OCI-LY3 (cell line): ENCODE data around the gene PTPRT.

Source experiments
- H2AFZ ChIP-seq: fragments of 200-600, 300-600 bp; shearing (Covaris generic); 2 replicates; pipeline ENCODE4 v1.6.0; 2014; ENCODE audit warnings: antibody characterized with exemption, low read depth, low read length
- H3K27ac ChIP-seq: fragments of 200-600, 300-600 bp; sonication (generic); 2 replicates; pipeline ENCODE4 v1.5.1; 2014; ENCODE audit warnings: mild to moderate bottlenecking, low read length, moderate library complexity, mixed read lengths
- H3K27me3 ChIP-seq: fragments of 200-600, 300-600 bp; sonication (generic); 2 replicates; pipeline ENCODE4 v1.6.1; 2014; ENCODE audit warnings: low read depth, low read length, mixed read lengths
- H3K36me3 ChIP-seq: fragments of 200-600, 300-600 bp; sonication (generic); replicated peaks from 2 replicates; pipeline ENCODE3; 2014; ENCODE audit warnings: low read depth, low read length, mixed read lengths
- H3K4me1 ChIP-seq: fragments of 300-600, 200-600 bp; sonication (generic); 2 replicates; pipeline ENCODE4 v1.6.1; 2014; ENCODE audit warnings: low read length, mixed read lengths
- H3K4me2 ChIP-seq: fragments of 200-600, 300-600 bp; sonication (generic); 2 replicates; pipeline ENCODE4 v1.6.1; 2014; ENCODE audit warnings: low read length, mixed read lengths
- H3K4me3 ChIP-seq: fragments of 300-600, 200-600 bp; sonication (generic); 2 replicates; pipeline ENCODE4 v1.5.1; 2014; ENCODE audit warnings: antibody characterized with exemption, mild to moderate bottlenecking, low read length, moderate library complexity
- H3K79me2 ChIP-seq: fragments of 300-600, 200-600 bp; shearing (Covaris generic); 2 replicates; pipeline ENCODE4 v1.6.1; 2014; ENCODE audit warnings: mild to moderate bottlenecking, low read length, mixed read lengths
- H3K9ac ChIP-seq: fragments of 300-600, 200-600 bp; shearing (Covaris generic); 2 replicates; pipeline ENCODE4 v1.6.0; 2014; ENCODE audit warnings: mild to moderate bottlenecking, low read length, moderate library complexity
- H3K9me3 ChIP-seq: fragments of 200-600, 300-600 bp; shearing (Covaris generic); 2 replicates; pipeline ENCODE4 v1.6.1; 2014; ENCODE audit warnings: low read length, mixed read lengths; ENCODE audit not compliant: insufficient read depth
- H4K20me1 ChIP-seq: fragments of 200-600, 300-600 bp; sonication (generic); 2 replicates; pipeline ENCODE4 v1.6.1; 2016; ENCODE audit warnings: low read length, mixed read lengths; ENCODE audit not compliant: insufficient read depth
- EZH2phosphoT487 ChIP-seq: fragments of 200-600 bp; shearing (Covaris generic); IDR thresholded peaks from 2 replicates; pipeline ENCODE4 v1.6.1; 2018; ENCODE audit warnings: antibody characterized with exemption, mixed run types, low read depth
- TF ChIP-seq, protein P1 (sequence below): fragments of 200-600, 300-600 bp; sonication (generic); IDR thresholded peaks from 2 replicates; pipeline ENCODE4 v1.5.1; 2014; ENCODE audit warnings: antibody characterized with exemption, low read length, low read depth

Gene PTPRT

DNA sequence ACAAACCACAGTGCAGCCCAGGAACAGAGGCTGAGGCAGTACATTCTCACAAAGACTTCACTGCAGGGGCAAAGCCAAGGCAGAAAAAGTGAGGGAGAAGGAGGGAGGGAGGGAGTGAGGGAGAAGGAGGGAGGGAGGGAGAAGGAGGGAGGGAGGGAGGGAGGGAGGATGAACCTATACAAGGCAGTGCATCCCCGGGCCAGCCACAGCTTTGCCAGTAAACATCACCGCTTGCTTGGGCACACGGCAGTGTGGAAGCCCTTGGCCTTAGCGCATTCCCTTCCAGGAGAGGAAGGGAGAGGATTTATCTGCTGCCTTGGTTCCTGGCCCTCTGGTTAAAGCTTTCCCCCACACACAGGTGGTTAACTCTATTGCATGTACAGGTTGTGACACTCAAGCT is 234.0 kb downstream of the PTPRT start:
- H3K79me2 ChIP-seq = no peaks in the 10 kb centered on the region
- no peak for TF ChIP-seq EZH2phosphoT487
- H3K9ac ChIP-seq = no peak overlapping the region
- H3K36me3 ChIP-seq = no peaks in the 10 kb centered on the region
- no peak overlapping the region for H3K4me2 ChIP-seq
- H3K4me1 ChIP-seq = no peaks in the 10 kb centered on the region
- no peak overlapping the region for H3K27ac ChIP-seq
- no peaks in the 10 kb centered on the region for H4K20me1 ChIP-seq
- no peaks in the 10 kb centered on the region; the same call in 1 of the 2 replicates for H3K9me3 ChIP-seq
- H3K4me3 ChIP-seq = no peak overlapping the region
- peaks cover 5% of the 10 kb centered on the region; the same call in 1 of the 2 replicates for H3K27me3 ChIP-seq
- no peak overlapping the region for H2AFZ ChIP-seq

DNA sequence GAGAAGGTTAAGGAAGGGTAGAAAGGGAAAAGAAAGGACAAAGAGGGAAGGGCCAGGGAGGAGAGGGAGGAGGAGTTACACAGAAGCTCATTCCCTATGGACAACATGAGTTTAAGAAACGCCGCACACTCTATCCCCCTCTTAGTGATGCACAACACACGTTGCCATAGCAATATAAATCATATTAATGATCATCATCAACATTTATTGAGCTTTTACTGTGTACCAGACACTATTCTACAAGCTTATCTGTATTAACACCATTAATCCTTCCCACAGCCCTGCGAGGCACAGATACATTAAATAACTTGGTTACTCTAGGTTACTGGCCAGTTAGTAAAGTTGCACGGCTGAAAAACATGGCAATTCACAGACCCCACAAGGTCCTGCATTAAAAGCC is 234.8 kb downstream of the PTPRT start:
- no peaks in the 10 kb centered on the region for H3K36me3 ChIP-seq
- no peak overlapping the region for H3K9ac ChIP-seq
- H3K4me1 ChIP-seq = no peaks in the 10 kb centered on the region
- no peak overlapping the region for H3K4me3 ChIP-seq
- no peak overlapping the region for H2AFZ ChIP-seq
- H4K20me1 ChIP-seq = no peaks in the 10 kb centered on the region
- 0 out of 2 replicates have a peak, but pooled peaks cover 2% of the 10 kb centered on the region for H3K27me3 ChIP-seq
- no peak for TF ChIP-seq EZH2phosphoT487
- TF ChIP-seq, protein P1, sequence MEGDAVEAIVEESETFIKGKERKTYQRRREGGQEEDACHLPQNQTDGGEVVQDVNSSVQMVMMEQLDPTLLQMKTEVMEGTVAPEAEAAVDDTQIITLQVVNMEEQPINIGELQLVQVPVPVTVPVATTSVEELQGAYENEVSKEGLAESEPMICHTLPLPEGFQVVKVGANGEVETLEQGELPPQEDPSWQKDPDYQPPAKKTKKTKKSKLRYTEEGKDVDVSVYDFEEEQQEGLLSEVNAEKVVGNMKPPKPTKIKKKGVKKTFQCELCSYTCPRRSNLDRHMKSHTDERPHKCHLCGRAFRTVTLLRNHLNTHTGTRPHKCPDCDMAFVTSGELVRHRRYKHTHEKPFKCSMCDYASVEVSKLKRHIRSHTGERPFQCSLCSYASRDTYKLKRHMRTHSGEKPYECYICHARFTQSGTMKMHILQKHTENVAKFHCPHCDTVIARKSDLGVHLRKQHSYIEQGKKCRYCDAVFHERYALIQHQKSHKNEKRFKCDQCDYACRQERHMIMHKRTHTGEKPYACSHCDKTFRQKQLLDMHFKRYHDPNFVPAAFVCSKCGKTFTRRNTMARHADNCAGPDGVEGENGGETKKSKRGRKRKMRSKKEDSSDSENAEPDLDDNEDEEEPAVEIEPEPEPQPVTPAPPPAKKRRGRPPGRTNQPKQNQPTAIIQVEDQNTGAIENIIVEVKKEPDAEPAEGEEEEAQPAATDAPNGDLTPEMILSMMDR = no peak
- H3K79me2 ChIP-seq = no peaks in the 10 kb centered on the region
- no peak overlapping the region for H3K27ac ChIP-seq
- no peak overlapping the region for H3K4me2 ChIP-seq
- H3K9me3 ChIP-seq = no peaks in the 10 kb centered on the region; the same call in 1 of the 2 replicates

DNA sequence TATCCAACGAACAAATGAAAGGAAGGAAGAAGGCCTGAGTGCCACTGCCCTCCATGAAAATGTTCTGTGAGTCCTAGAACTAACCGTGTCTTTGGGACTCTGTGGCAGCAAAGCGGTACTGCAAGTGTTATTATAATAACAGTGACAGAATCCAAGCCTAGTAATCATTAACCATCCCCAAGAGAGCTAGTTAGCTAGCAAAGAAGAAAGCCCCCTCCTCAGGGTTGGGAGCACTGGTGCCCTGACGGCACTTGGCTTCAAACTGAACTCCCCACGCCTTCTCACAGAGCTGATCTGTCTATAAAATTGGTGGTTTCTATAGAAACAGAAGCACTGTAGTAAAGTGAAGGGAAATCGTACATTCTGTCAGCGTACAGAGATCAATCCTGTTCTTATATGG is 239.8 kb downstream of the PTPRT start:
- Histone ChIP-seq H3K27ac (no peak overlapping the region), H3K9ac (no peak overlapping the region), H3K79me2 (no peaks in the 10 kb centered on the region), H3K4me1 (no peaks in the 10 kb centered on the region), H2AFZ (no peak overlapping the region), H3K4me2 (no peak overlapping the region), H3K36me3 (no peaks in the 10 kb centered on the region), H3K4me3 (no peak overlapping the region), H3K27me3 (no peaks in the 10 kb centered on the region), H4K20me1 (no peaks in the 10 kb centered on the region), H3K9me3 (no peaks in the 10 kb centered on the region; the same call in 1 of the 2 replicates)
- TF ChIP-seq, protein P1 = no peak

DNA sequence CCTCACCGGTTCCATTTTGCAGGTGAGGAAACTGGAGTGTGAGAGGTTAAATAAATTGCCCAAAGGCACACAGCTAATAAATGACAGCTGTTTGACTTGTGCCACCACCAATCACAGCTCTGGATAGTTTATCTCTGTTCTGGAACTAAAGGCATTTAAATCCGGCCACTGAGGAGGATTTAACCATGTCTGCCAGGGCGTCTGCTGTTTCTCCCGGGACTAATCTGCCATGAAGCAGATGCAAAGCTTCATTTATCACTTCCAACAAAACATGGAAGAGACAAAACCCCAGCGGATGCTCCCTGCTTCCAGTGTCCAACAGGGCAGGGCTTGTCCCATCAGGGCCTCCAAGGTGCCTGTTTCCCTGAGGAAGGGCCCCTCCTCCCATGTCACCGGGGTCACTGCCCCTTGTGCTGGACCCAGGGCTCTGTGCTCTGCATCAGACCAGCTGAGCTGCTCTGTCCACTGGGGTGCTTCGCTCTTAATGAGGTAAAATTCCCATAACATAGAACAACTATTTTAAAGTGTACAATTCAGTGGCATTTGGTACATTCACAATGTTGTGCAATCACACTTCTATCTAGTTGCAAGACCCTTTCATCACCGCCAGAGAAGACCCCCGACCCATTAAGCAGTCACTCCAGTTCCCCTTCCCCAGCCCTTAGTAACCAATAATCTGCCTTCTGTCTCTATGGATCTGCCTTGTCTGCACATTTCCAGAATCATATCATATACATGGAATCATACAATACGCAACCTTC is 244.3 kb downstream of the PTPRT start:
- Histone ChIP-seq H3K36me3 (no peaks in the 10 kb centered on the region), H2AFZ (no peak overlapping the region), H3K4me1 (no peaks in the 10 kb centered on the region), H3K9ac (no peak overlapping the region), H3K9me3 (no peaks in the 10 kb centered on the region; the same call in 1 of the 2 replicates), H3K4me3 (no peak overlapping the region), H3K27ac (no peak overlapping the region), H3K4me2 (no peak overlapping the region), H3K27me3 (0 out of 2 replicates have a peak, but pooled peaks cover 5% of the 10 kb centered on the region), H4K20me1 (no peaks in the 10 kb centered on the region), H3K79me2 (no peaks in the 10 kb centered on the region)
- TF ChIP-seq EZH2phosphoT487 = no peak
- TF ChIP-seq, protein P1 = no peak
